ENCODE results near the gene EXD3. TPM values are rescaled to one million over a fixed set of nuclear protein-coding genes. Genes with fewer than 3 reads are reported as not detected.

The EXD3 gene
- polyA plus RNA-seq, 2 of the 4 experiments (the other 2 are of a cell fraction), result 3.4 to 4.5 TPM

DNA sequence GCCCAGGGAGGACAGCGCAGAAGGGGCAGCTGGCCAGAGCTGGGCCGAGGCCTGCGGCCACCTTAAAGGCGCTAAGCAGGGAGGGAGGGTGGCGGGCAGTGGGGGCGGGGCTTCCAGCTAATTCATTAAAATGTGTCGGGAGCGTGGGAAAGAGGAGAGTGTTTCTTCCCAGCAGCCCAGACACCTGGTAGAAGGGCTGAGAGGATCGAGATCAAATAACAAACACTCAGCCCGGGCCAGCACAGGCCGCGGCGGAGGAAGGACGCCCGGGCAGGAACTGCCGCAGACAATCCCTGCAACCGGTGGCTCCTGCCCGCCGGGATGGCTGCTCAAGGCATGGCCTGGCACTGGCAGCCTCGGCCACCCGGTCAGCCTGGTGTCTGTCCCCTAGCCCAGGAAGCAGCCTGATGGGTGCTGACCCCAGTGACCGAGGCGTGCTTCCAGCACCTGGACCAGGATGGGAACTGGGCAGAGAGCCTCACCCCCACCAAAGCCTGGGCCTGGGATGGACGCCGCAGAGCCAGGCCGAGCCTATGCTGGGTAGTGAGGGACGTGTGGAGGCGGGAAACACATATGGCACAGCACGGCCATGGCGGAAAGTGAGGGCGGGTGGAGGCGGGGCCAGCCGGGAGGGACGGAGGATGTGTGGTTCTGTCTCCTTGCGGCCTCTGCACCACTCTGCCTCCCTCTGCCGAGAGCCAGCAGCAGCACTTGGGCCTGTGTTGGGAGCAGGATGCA, 117.7 kb downstream of the EXD3 start (continued):
- TF ChIP-seq, protein P1, sequence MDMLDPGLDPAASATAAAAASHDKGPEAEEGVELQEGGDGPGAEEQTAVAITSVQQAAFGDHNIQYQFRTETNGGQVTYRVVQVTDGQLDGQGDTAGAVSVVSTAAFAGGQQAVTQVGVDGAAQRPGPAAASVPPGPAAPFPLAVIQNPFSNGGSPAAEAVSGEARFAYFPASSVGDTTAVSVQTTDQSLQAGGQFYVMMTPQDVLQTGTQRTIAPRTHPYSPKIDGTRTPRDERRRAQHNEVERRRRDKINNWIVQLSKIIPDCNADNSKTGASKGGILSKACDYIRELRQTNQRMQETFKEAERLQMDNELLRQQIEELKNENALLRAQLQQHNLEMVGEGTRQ (IDR thresholded peaks at IDR 0.05), result no peak
- no peak for TF ChIP-seq NR3C1 (IDR thresholded peaks at IDR 0.05)
- no peak for TF ChIP-seq RNF2 (IDR thresholded peaks at IDR 0.05; ENCODE audit: borderline replicate concordance, low read depth)
- TF ChIP-seq, protein P2, sequence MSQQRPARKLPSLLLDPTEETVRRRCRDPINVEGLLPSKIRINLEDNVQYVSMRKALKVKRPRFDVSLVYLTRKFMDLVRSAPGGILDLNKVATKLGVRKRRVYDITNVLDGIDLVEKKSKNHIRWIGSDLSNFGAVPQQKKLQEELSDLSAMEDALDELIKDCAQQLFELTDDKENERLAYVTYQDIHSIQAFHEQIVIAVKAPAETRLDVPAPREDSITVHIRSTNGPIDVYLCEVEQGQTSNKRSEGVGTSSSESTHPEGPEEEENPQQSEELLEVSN (IDR thresholded peaks at IDR 0.05; ENCODE audit: borderline replicate concordance, low read depth), result no peak
- TF ChIP-seq JUNB (IDR thresholded peaks at IDR 0.05), result no peak

DNA sequence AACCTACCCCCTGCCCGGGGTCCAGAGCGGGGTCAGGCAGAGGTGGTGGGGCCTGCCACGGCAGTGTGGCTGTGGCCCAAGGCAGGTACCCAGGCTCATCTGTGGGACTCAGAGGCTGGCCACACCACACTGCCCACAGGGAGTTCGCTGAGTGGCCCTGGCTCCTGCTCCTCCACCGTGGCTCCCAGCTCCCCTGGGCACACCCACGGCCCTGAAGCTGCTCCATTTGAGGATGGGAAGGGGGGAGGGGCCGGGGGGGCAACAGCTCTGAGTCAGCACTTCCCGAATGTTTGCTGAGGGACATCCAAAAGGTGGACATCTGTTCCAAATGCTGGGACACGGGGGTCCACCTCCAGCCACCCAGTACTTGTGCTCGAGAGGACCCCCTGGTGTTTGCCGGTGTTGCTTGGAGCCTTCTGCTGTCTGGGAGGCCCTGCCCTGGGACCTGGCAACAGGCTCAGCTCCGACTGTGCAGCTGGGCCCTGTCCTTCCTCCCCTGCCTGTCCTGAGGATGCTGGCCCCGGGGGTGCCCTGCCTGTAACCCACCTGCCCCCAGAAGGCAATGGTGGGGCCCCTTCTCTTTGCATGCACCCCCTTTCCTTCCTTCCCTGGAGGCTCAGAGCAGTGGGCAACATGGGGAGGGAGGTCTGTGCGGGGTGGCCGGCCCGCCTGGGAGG, 118.4 kb downstream of the EXD3 start:
- no peak overlapping the region for H3K4me3 ChIP-seq
- peak overlapping the region in 1 of 2 experiments; percentile 45; a peak in 1 of 6 replicates for H3K27ac ChIP-seq
- FAIRE-seq (no peak), DNase-seq (ENCODE audit: low read depth in 1 of 2, low spot score in 1 of 2) (no peak), ATAC-seq (peak in 1 of 2 experiments; percentile 37; a peak in 2 of 6 replicates)
- no peaks in the 10 kb centered on the region for H3K9me3 ChIP-seq
- WGBS (ENCODE audit: missing lambda C conversion rate), result 67% methylated on average over 9 of the region's 16 CpGs
- CTCF ChIA-PET, result interaction anchor here (0.8 to 4.4 kb wide), 8 partner anchors 8 to 230 kb away, joined by 3 to 51 read pairs (median 4); no protein-coding TSS in a partner anchor
- no peak overlapping the region for H3K4me2 ChIP-seq
- H3K4me1 ChIP-seq, result peaks cover 19% of the 10 kb centered on the region
- POLR2A ChIA-PET, result no interaction called here
- TF ChIP-seq POLR2A (IDR thresholded peaks at IDR 0.05; ENCODE audit: low read length), result no peak
- no peak for TF ChIP-seq HOXB5 (CRISPR knock-in tag; IDR thresholded peaks at IDR 0.05)
- TF ChIP-seq MAFK (IDR thresholded peaks at IDR 0.05; ENCODE audit: partially characterized antibody), result peak; percentile 41

DNA sequence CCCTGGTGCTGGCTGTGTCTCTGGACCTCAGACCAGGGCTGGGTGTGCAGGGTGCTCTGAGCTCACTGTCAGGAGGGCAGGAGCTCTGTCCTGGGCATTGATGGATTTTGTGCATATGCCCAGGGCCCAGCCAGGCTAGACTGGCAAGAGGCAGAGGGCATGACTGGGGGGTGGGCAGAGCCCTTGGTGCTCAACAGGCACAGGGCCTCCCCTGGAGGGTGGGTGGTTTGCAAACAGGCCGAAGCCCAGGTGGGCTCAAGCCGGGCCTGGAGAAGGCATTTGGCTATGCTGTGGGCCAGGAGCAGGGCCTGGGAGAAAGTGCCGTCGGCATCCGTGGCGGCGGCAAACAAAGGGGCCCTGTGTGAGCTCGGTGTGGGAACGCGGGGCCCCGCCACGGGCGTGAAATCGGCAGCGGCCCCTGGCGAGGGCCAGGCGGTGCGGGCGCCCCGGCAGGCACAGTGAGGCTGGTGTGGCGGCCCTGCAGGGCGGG, 119.0 kb downstream of the EXD3 start:
- FAIRE-seq (no peak), DNase-seq (ENCODE audit: low read depth in 1 of 2, low spot score in 1 of 2) (no peak), ATAC-seq (no peak)
- Histone ChIP-seq H3K4me1 (peaks cover 19% of the 10 kb centered on the region), H3K27ac (peak overlapping the region in 1 of 2 experiments; percentile 45; a peak in 1 of 6 replicates), H3K4me3 (no peak overlapping the region), H3K9me3 (no peaks in the 10 kb centered on the region), H3K4me2 (no peak overlapping the region)
- ChIA-PET POLR2A (no interaction called here), CTCF (interaction anchor here (0.6 to 4.4 kb wide), 12 partner anchors 9 to 309 kb away, joined by 3 to 51 read pairs (median 4); no protein-coding TSS in a partner anchor)
- no peak for TF ChIP-seq HOXB13 (CRISPR knock-in tag; IDR thresholded peaks at IDR 0.05; ENCODE audit: low read depth)
- TF ChIP-seq ZC3H11A (IDR thresholded peaks at IDR 0.05), result no peak
- no peak for TF ChIP-seq HOXA7 (CRISPR knock-in tag; IDR thresholded peaks at IDR 0.05)
- TF ChIP-seq RCOR1 (IDR thresholded peaks at IDR 0.05; ENCODE audit: low read depth, low read length), result no peak
- TF ChIP-seq, protein P3, sequence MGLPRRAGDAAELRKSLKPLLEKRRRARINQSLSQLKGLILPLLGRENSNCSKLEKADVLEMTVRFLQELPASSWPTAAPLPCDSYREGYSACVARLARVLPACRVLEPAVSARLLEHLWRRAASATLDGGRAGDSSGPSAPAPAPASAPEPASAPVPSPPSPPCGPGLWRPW (IDR thresholded peaks at IDR 0.05), result no peak
- no peak for TF ChIP-seq FOSL2 (IDR thresholded peaks at IDR 0.05)
- TF ChIP-seq FOSL2 (CRISPR knock-in tag; IDR thresholded peaks at IDR 0.05), result no peak
- TF ChIP-seq NPAS2 (CRISPR knock-in tag; IDR thresholded peaks at IDR 0.05; ENCODE audit: borderline replicate concordance), result no peak
- TF ChIP-seq CBX8 (IDR thresholded peaks at IDR 0.05), result no peak
- no peak for TF ChIP-seq NFE2L2 (conservative IDR thresholded peaks at IDR 0.05; ENCODE audit: low read length)
- no peak for TF ChIP-seq ZNF302 (CRISPR knock-in tag; IDR thresholded peaks at IDR 0.05)
- TF ChIP-seq PHF8 (IDR thresholded peaks at IDR 0.05; ENCODE audit: borderline replicate concordance, low read depth), result no peak
- no peak for TF ChIP-seq SREBF2 (IDR thresholded peaks at IDR 0.05)
- TF ChIP-seq RNF2 (IDR thresholded peaks at IDR 0.05; ENCODE audit: borderline replicate concordance, low read depth), result no peak
- TF ChIP-seq, protein P4, sequence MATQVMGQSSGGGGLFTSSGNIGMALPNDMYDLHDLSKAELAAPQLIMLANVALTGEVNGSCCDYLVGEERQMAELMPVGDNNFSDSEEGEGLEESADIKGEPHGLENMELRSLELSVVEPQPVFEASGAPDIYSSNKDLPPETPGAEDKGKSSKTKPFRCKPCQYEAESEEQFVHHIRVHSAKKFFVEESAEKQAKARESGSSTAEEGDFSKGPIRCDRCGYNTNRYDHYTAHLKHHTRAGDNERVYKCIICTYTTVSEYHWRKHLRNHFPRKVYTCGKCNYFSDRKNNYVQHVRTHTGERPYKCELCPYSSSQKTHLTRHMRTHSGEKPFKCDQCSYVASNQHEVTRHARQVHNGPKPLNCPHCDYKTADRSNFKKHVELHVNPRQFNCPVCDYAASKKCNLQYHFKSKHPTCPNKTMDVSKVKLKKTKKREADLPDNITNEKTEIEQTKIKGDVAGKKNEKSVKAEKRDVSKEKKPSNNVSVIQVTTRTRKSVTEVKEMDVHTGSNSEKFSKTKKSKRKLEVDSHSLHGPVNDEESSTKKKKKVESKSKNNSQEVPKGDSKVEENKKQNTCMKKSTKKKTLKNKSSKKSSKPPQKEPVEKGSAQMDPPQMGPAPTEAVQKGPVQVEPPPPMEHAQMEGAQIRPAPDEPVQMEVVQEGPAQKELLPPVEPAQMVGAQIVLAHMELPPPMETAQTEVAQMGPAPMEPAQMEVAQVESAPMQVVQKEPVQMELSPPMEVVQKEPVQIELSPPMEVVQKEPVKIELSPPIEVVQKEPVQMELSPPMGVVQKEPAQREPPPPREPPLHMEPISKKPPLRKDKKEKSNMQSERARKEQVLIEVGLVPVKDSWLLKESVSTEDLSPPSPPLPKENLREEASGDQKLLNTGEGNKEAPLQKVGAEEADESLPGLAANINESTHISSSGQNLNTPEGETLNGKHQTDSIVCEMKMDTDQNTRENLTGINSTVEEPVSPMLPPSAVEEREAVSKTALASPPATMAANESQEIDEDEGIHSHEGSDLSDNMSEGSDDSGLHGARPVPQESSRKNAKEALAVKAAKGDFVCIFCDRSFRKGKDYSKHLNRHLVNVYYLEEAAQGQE (IDR thresholded peaks at IDR 0.05), result no peak
- no peak for TF ChIP-seq RAD21 (conservative IDR thresholded peaks at IDR 0.05 in 1 of 2, IDR thresholded peaks at IDR 0.05 in 1 of 2)
- TF ChIP-seq, protein P5, sequence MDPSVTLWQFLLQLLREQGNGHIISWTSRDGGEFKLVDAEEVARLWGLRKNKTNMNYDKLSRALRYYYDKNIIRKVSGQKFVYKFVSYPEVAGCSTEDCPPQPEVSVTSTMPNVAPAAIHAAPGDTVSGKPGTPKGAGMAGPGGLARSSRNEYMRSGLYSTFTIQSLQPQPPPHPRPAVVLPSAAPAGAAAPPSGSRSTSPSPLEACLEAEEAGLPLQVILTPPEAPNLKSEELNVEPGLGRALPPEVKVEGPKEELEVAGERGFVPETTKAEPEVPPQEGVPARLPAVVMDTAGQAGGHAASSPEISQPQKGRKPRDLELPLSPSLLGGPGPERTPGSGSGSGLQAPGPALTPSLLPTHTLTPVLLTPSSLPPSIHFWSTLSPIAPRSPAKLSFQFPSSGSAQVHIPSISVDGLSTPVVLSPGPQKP (IDR thresholded peaks at IDR 0.05; ENCODE audit: low read depth, low read length), result no peak
- WGBS (ENCODE audit: missing lambda C conversion rate), result 96% methylated on average over 22 of the region's 22 CpGs
